Spinal cord (tissue), 10 donors: Measurements from ENCODE around the gene UCK2. TPM values are rescaled to one million over a fixed set of nuclear protein-coding genes. Genes with fewer than 3 reads are reported as not detected.

Experiments used
- DNase-seq, 6 donors: peaks; one replicate each; pipeline versions ENCODE4 v3.0.0 to v3.0.0-alpha.2; 2013 to 2015; ENCODE audit warnings: low spot score in 6 of 6, low read depth in 4 of 6
- H3K27ac ChIP-seq: one replicate; pipeline ENCODE4 v1.5.1; 2013; ENCODE audit warnings: low read depth, low read length, control low read depth
- H3K27me3 ChIP-seq: one replicate; pipeline ENCODE4 v1.6.1; 2013; ENCODE audit warnings: low read length; ENCODE audit not compliant: control insufficient read depth, insufficient read depth
- H3K36me3 ChIP-seq: one replicate; pipeline ENCODE4 v1.6.1; 2013; ENCODE audit warnings: low read length; ENCODE audit not compliant: control insufficient read depth, insufficient read depth
- H3K4me1 ChIP-seq: one replicate; pipeline ENCODE4 v1.6.1; 2013; ENCODE audit warnings: low read length; ENCODE audit not compliant: control insufficient read depth, insufficient read depth
- H3K4me3 ChIP-seq: one replicate; pipeline ENCODE4 v1.5.1; 2013; ENCODE audit warnings: low read depth, low read length, control low read depth
- H3K9me3 ChIP-seq: one replicate; pipeline ENCODE4 v1.6.1; 2013; ENCODE audit warnings: low read length; ENCODE audit not compliant: control insufficient read depth, insufficient read depth
- WGBS: methylation state at CpG from one replicate; pipeline ENCODE4 v1.1.5; 2013; ENCODE audit warnings: missing lambda C conversion rate; ENCODE audit not compliant: insufficient coverage; 5-methylcytosine and 5-hydroxymethylcytosine counted together
- polyA plus RNA-seq, 2 donors: library from polyadenylated mRNA; unstranded; fragments of 120-200 nt; gene quantifications; one replicate each; pipeline ENCODE4 v1.2.1, GENCODE V29; 2013; ENCODE audit not compliant: insufficient read length in 2 of 2
- total RNA-seq, 2 donors: library from RNA; depleted of rRNA in 1 of 2; stranded (reverse); fragments of 120-200 nt in 1 of 2; fragments of >200 nt in 1 of 2; gene quantifications; one replicate each; pipeline versions ENCODE4 v1.2.3 to v1.2.4, GENCODE V29; 2013 to 2014
- donor health status: healthy.

UCK2 gene
- total and polyA plus RNA-seq, 4 donors, result 25.3 to 39.5 (median 27.3) TPM

GRCh38 chr1:165884009-165884689 is 56.7 kb downstream of the UCK2 start:
- no peaks in the 10 kb centered on the region for H3K36me3 ChIP-seq
- H3K4me3 ChIP-seq, result no peak overlapping the region
- 68% methylated on average over 9 of the region's 9 CpGs for WGBS
- no peaks in the 10 kb centered on the region for H3K9me3 ChIP-seq
- H3K27ac ChIP-seq, result peak overlapping the region; percentile 35
- DNase-seq, result peak in 1 of 6 donors; percentile 2
- no peaks in the 10 kb centered on the region for H3K27me3 ChIP-seq
- peaks cover 9% of the 10 kb centered on the region for H3K4me1 ChIP-seq

- Histone ChIP-seq H3K27ac (peak overlapping the region; percentile 35), H3K4me3 (no peak overlapping the region), H3K27me3 (no peaks in the 10 kb centered on the region), H3K9me3 (no peaks in the 10 kb centered on the region), H3K36me3 (no peaks in the 10 kb centered on the region), H3K4me1 (peaks cover 9% of the 10 kb centered on the region)
- WGBS, result 5% methylated on average over 2 of the region's 5 CpGs
- DNase-seq, result peak in 1 of 6 donors; percentile 45
Measured at GRCh38 chr1:165884690-165885304, 57.4 kb downstream of the UCK2 start.

GRCh38 chr1:165885305-165885694 is 57.9 kb downstream of the UCK2 start:
- H3K4me1 ChIP-seq, result peaks cover 9% of the 10 kb centered on the region
- no peak overlapping the region for H3K4me3 ChIP-seq
- no peak for DNase-seq
- no peaks in the 10 kb centered on the region for H3K36me3 ChIP-seq
- H3K27me3 ChIP-seq, result no peaks in the 10 kb centered on the region
- WGBS, result no CpG with 5 or more reads among the region's 3 CpGs
- H3K9me3 ChIP-seq, result no peaks in the 10 kb centered on the region
- no peak overlapping the region for H3K27ac ChIP-seq

DNA sequence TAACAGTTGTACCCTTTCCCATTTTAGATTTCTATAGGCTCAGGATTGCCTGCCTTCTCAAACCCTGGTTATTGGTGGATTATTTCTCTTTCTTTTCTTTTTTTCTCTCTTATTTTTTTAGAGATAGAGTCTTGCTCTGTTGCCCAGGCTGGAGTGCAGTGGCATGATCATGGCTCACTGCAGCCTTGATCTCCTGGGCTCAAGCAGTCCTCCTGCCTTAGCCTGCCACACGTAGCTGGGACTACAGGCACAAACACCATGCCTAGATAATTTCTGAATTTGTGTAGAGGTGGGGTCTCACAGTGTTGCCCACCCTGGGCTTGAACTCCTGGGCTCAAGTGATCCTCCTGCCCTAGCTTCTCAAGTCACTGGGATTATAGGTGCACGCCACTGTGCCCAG is 58.8 kb downstream of the UCK2 start:
- 100% methylated on average over 2 of the region's 2 CpGs for WGBS
- H3K27ac ChIP-seq, result no peak overlapping the region
- H3K36me3 ChIP-seq, result peaks cover 1% of the 10 kb centered on the region
- H3K4me3 ChIP-seq, result no peak overlapping the region
- no peaks in the 10 kb centered on the region for H3K27me3 ChIP-seq
- H3K4me1 ChIP-seq, result peaks cover 9% of the 10 kb centered on the region
- no peak for DNase-seq
- no peaks in the 10 kb centered on the region for H3K9me3 ChIP-seq

GRCh38 chr1:165886983-165887382 is 59.6 kb downstream of the UCK2 start:
- H3K9me3 ChIP-seq, result no peaks in the 10 kb centered on the region

DNA sequence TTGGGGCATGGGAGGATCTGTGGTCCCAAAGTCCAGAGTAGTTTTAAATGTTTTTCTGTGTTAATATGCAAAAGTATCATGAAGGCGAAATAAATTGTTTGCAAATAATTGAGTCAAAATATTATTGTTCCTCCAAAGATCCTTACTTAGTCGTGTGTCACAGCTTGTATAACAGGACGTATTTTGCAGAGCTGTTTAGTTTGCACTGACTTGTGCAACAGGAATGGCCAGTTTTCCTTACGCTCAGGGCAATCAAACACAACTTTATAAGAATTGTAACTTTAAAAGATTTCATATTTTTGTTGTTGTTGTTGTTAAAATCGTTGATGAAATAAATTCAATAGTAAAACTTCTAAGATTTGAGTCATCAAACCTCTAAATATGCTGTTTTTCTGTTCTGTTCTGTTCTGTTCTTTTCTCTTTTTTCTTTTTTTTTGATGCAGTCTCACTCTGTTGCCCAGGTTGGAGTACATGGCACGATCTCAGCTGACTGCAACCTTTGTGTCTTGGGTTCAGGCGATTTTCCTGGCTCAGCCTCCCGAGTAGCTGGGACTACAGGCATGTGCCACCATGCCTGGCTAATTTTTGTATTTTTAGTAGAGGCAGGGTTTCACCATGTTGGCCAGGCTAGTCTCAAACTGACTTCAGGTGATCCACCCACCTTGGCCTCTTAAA is 60.6 kb downstream of the UCK2 start:
- Histone ChIP-seq H3K27me3 (no peaks in the 10 kb centered on the region), H3K36me3 (peaks cover 11% of the 10 kb centered on the region), H3K4me1 (peaks cover 9% of the 10 kb centered on the region), H3K27ac (no peak overlapping the region), H3K4me3 (no peak overlapping the region), H3K9me3 (no peaks in the 10 kb centered on the region)
- DNase-seq, result no peak
- WGBS, result 89% methylated on average over 4 of the region's 8 CpGs

More at GRCh38 chr1:165886983-165887382, 59.6 kb downstream of the UCK2 start:
- H3K27ac ChIP-seq, result no peak overlapping the region
- H3K36me3 ChIP-seq, result peaks cover 8% of the 10 kb centered on the region
- no peaks in the 10 kb centered on the region for H3K27me3 ChIP-seq
- H3K4me3 ChIP-seq, result no peak overlapping the region
- peaks cover 9% of the 10 kb centered on the region for H3K4me1 ChIP-seq
- WGBS, result no CpG with 5 or more reads among the region's 2 CpGs
- no peak for DNase-seq

DNA sequence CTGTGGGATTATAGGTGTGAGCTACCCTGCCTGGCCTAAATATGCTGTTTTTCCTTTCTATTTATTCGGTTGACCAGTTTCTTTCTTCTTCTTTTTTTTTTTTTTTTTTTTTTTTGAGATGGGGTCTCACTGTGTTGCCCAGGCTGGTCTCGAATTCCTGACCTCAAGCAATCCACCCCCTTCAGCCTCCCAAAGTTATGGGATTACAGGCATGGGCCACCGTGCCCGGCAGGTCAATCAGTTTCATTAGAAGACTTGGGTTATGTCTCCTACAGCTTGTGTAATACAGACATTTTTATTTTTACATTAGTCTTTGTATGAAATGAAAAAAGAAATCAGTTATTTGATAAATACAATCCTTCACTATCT is 61.1 kb downstream of the UCK2 start:
- Histone ChIP-seq H3K9me3 (no peaks in the 10 kb centered on the region), H3K4me1 (peaks cover 9% of the 10 kb centered on the region), H3K36me3 (peaks cover 11% of the 10 kb centered on the region), H3K27me3 (no peaks in the 10 kb centered on the region), H3K27ac (no peak overlapping the region), H3K4me3 (no peak overlapping the region)
- WGBS, result no CpG with 5 or more reads among the region's 4 CpGs
- DNase-seq, result no peak

DNA sequence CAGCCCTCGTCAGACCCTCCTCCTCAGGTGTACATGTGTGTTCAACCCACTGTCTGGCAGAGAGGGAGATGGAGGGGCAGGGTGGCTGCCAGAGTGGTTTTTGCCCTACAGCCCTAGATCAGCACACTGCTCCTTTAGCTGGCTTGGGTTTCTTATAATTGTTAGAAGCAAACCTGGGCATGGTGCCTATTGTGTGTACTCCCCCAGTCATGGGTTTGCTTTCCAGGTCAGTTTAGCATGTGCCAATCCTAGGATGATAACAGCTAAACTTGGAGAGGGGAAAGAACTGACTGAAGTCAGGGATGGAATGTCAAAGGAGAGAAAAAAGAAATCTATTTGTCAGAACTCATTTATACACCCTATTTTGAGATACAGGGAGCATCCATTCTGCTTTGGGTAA is 63.3 kb downstream of the UCK2 start:
- H3K4me3 ChIP-seq, result no peak overlapping the region
- H3K9me3 ChIP-seq, result no peaks in the 10 kb centered on the region
- DNase-seq, result no peak
- no peaks in the 10 kb centered on the region for H3K27me3 ChIP-seq
- no CpG with 5 or more reads among the region's 1 CpG for WGBS
- peaks cover 5% of the 10 kb centered on the region for H3K4me1 ChIP-seq
- H3K36me3 ChIP-seq, result peaks cover 16% of the 10 kb centered on the region
- H3K27ac ChIP-seq, result no peak overlapping the region

DNA sequence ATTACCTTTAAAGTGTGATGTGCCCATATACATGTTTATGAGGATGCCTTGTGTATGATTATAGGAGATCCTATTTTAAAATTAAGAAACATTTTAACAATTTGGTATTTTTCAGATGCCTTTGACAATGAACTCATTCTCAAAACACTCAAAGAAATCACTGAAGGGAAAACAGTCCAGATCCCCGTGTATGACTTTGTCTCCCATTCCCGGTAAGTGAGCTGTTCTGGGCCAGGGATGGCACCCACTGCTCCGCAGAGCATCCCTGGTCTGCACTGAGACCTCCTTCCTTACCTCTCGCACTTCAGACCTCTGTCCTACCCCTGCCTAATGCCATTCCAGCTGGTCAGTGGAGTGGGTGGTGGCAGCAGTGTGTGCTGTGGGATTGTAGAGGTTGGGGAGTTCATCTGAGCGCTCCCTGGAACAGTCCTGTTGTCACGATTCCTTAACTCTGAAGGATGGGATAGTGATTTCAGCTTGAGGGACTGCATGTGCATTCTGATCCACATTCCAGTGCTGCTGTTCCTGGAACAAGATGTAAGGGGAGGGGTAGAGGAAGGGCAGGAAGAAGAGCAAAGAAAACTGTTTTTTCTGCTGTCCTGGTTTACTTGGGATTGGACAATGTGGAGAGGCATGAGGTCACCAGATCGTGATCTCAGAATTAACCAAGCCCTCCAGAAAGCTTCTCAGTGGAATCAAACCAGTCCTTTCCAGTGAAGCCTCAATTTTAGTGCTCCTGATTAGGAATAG is 63.9 kb downstream of the UCK2 start:
- 91% methylated on average over 5 of the region's 7 CpGs for WGBS
- no peak for DNase-seq
- Histone ChIP-seq H3K4me3 (no peak overlapping the region), H3K27ac (no peak overlapping the region), H3K27me3 (no peaks in the 10 kb centered on the region), H3K9me3 (no peaks in the 10 kb centered on the region), H3K36me3 (peaks cover 21% of the 10 kb centered on the region), H3K4me1 (peaks cover 5% of the 10 kb centered on the region)
